ENCODE data around the gene SYT12.

DNA sequence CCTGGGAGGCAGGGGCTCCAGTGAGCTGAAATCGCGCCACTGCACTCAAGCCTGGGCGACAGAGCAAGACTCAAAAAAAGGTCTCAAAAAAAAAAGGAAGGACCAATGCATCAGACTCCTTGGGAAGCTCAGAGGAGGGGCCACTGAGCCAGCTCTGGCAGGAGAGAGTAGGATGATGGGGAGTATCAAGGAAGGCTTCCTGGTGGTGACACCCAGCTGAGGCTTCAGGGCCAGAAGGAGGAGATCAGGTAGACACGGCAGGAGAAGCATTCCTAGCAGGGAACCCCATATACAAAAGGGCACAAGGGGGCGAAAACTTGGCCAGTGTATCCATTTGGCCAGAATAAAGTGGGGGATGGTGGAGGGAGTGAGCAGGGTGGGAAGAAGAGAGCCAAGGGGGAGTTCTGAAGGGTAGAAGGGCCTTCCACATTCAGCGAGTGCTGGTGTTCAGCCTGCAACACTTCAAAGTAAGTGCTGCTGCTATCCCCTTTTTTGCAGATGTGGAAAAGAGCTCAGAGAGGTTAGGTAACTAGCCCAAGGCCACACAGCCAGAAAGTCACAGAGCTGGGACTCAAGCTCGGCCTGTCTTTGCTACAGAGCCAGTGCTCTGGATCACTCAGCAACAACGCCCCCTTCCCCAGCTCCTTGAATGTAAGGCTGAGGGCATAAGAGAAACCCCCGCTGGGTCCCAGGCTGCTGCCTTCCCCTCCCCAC, 28.4 kb downstream of the SYT12 start:
- no peak for TF ChIP-seq NR3C1 (CRISPR knock-in tag; conservative IDR thresholded peaks at IDR 0.05; ENCODE audit: low read depth)
- TF ChIP-seq TEAD4 (CRISPR knock-in tag; IDR thresholded peaks at IDR 0.05): no peak
- TF ChIP-seq TEAD1 (CRISPR knock-in tag; IDR thresholded peaks at IDR 0.05): no peak
- TF ChIP-seq, protein P1, sequence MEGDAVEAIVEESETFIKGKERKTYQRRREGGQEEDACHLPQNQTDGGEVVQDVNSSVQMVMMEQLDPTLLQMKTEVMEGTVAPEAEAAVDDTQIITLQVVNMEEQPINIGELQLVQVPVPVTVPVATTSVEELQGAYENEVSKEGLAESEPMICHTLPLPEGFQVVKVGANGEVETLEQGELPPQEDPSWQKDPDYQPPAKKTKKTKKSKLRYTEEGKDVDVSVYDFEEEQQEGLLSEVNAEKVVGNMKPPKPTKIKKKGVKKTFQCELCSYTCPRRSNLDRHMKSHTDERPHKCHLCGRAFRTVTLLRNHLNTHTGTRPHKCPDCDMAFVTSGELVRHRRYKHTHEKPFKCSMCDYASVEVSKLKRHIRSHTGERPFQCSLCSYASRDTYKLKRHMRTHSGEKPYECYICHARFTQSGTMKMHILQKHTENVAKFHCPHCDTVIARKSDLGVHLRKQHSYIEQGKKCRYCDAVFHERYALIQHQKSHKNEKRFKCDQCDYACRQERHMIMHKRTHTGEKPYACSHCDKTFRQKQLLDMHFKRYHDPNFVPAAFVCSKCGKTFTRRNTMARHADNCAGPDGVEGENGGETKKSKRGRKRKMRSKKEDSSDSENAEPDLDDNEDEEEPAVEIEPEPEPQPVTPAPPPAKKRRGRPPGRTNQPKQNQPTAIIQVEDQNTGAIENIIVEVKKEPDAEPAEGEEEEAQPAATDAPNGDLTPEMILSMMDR (IDR thresholded peaks at IDR 0.05): no peak
- no peak for TF ChIP-seq TCF7 (CRISPR knock-in tag; IDR thresholded peaks at IDR 0.05; ENCODE audit: low read depth)
- TF ChIP-seq CREM (CRISPR knock-in tag; IDR thresholded peaks at IDR 0.05): no peak
- TF ChIP-seq ZNF263 (CRISPR knock-in tag; IDR thresholded peaks at IDR 0.05; ENCODE audit: low read depth): no peak
- no peak for TF ChIP-seq ZNF138 (CRISPR knock-in tag; conservative IDR thresholded peaks at IDR 0.05)
- no peak for TF ChIP-seq KAT7 (CRISPR knock-in tag; IDR thresholded peaks at IDR 0.05; ENCODE audit: borderline replicate concordance)
- TF ChIP-seq GABPB1 (CRISPR knock-in tag; IDR thresholded peaks at IDR 0.05): no peak
- no peak for TF ChIP-seq JUN (CRISPR knock-in tag; IDR thresholded peaks at IDR 0.05)

All from WTC11 (cell line).